K562 (cell line): ENCODE data around the gene CABLES1. TPM values are rescaled to one million over a fixed set of nuclear protein-coding genes. Genes with fewer than 3 reads are reported as not detected.

Experiments used
- ATF3 ChIP-seq, 2 experiments: fragments of 450-650 bp in 1 of 2; sonication (generic) in 1 of 2; formaldehyde crosslinking in 1 of 2; IDR thresholded peaks in 1 of 2; conservative IDR thresholded peaks in 1 of 2; 2 replicates each; pipeline versions ENCODE4 v1.6.1 to v1.8.1; 2016 to 2023; ENCODE audit warnings: mild to moderate bottlenecking in 2 of 2, moderate library complexity in 2 of 2, inconsistent platforms in 1 of 2, missing genetic modification reagents in 1 of 2
- EHMT2 ChIP-seq: fragments of 450-650 bp; IDR thresholded peaks from 2 replicates; pipeline ENCODE4 v1.6.1; 2018; ENCODE audit warnings: antibody characterized with exemption
- HCFC1 ChIP-seq: IDR thresholded peaks from 2 replicates; pipeline ENCODE4 v1.6.1; 2012; ENCODE audit warnings: low read depth, low read length, improper control_type of control experiment
- SMARCA4 ChIP-seq: fragments of 450-650 bp; IDR thresholded peaks from 2 replicates; pipeline ENCODE4 v1.6.1; 2016
- SMARCE1 ChIP-seq: fragments of 450-650 bp; IDR thresholded peaks from 2 replicates; pipeline ENCODE4 v1.7.1; 2016; ENCODE audit warnings: mild to moderate bottlenecking
- THRB ChIP-seq: fragments of 450-650 bp; formaldehyde crosslinking; conservative IDR thresholded peaks from 2 replicates; pipeline ENCODE4 v1.4.0; 2022; ENCODE audit warnings: mild to moderate bottlenecking, missing genetic modification characterization
- YY1 ChIP-seq, 3 experiments: IDR thresholded peaks; 2 replicates each; pipeline ENCODE4 v1.6.1; 2011; ENCODE audit warnings: low read length in 2 of 3, mild to moderate bottlenecking in 2 of 3, moderate library complexity in 2 of 3, borderline replicate concordance in 1 of 3, control low read depth in 1 of 3, low read depth in 1 of 3; ENCODE audit not compliant: insufficient read depth in 3 of 3, insufficient replicate concordance in 2 of 3, control insufficient read depth in 1 of 3, insufficient read length in 1 of 3; ENCODE audit errors: extremely low read depth in 1 of 3
- ZNF347 ChIP-seq: fragments of 450-650 bp; formaldehyde crosslinking; IDR thresholded peaks from 2 replicates; pipeline ENCODE4 v1.4.0; 2020; ENCODE audit warnings: low read depth, mild to moderate bottlenecking, moderate library complexity
- polyA plus RNA-seq, 8 experiments: library from polyadenylated mRNA; depleted of rRNA in 4 of 8; stranded (reverse) in 5 of 8; unstranded in 3 of 8; fragments of >200 nt; fragmentation: Nextera tagmentation in 2 of 8; fragmentation: Illumina TruSeq in 1 of 8; extraction: Ambion mirVana in 2 of 8; extraction: Trizol in 1 of 8; gene quantifications; 2 replicates each; pipeline versions ENCODE4 v1.2.1 to v1.2.3, GENCODE V29; 2011 to 2014; ENCODE audit warnings: inconsistent platforms in 1 of 8, missing spikeins in 1 of 8
- total RNA-seq, 7 experiments: library from RNA; depleted of rRNA in 6 of 7; stranded (reverse); fragments of >200 nt in 6 of 7; fragmentation: Illumina TruSeq in 2 of 7; extraction: Trizol in 2 of 7; gene quantifications; 2 replicates each; pipeline versions ENCODE4 v1.2.1 to v1.2.3, GENCODE V29; 2011 to 2021; ENCODE audit warnings: low replicate concordance in 1 of 7

Gene CABLES1
- total and polyA plus RNA-seq, 9 of the 15 experiments (the other 6 are each of a cell fraction or from before 2014, with no cell fraction given): 0.04 to 0.10 (median 0.06) TPM; not detected in 3

GRCh38 chr18:23226930-23227725 is 91.8 kb downstream of the CABLES1 start (continued):
- TF ChIP-seq YY1 (IDR thresholded peaks at IDR 0.05; ENCODE audit: borderline replicate concordance in 1 of 3, control insufficient read depth in 1 of 3, extremely low read depth in 1 of 3, insufficient read depth in 3 of 3, insufficient read length in 1 of 3, insufficient replicate concordance in 2 of 3, low read depth in 1 of 3, low read length in 2 of 3) (peak in 1 of 3 experiments; percentile 51), ATF3 (IDR thresholded peaks at IDR 0.05) (peak; percentile 96), ATF3 (CRISPR knock-in tag; conservative IDR thresholded peaks at IDR 0.05) (0 out of 2 replicates have a peak, but pooled peaks have one; percentile 33), SMARCE1 (peak; percentile 42; the same call in 1 of the 2 replicates), SMARCA4 (peak; percentile 72; the same call in 1 of the 2 replicates), EHMT2 (peak; percentile 57; the same call in 1 of the 2 replicates), ZNF347 (CRISPR knock-in tag) (no peak), HCFC1 (no peak), THRB (CRISPR knock-in tag) (0 out of 2 replicates have a peak, but pooled peaks have one; percentile 55)
